GM18498 (cell line): ENCODE measurements around the gene BANK1.

Experiments
- ATAC-seq: cut with Tn5 transposase; IDR thresholded peaks from one replicate; pipeline ENCODE4 v1.9.1; 2021; ENCODE audit warnings: mild to moderate bottlenecking, moderate library complexity; ENCODE audit not compliant: unreplicated experiment

BANK1 gene

DNA sequence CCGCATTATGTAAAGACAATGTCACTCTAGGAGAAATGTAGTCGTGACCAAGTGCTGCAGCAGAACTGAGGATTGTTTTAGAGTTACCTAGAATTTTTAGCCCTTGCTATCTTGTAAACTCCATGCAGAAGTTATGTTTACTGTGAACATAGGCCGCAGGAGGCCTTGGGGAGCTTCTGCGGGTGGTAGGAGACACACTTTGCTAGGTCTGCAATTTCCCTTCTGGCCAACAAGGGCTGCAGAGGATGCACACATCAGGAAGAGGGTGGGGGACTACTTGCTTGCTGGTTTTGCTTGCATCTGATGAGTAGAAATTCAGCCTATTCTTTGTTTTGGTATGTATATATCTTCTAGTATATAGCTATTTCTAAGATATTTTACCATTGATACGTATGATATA is 23.1 kb downstream of the BANK1 start:
- peak; percentile 62 for ATAC-seq

- no peak for ATAC-seq
These were observed 27.8 kb downstream of the BANK1 start for GRCh38 chr4:101818362-101818761.

- ATAC-seq = no peak
These were observed 33.3 kb downstream of the BANK1 start for GRCh38 chr4:101823864-101824263.

- no peak for ATAC-seq
These were observed 34.0 kb downstream of the BANK1 start for GRCh38 chr4:101824500-101824899.

- ATAC-seq = no peak
These were observed 35.4 kb downstream of the BANK1 start for GRCh38 chr4:101825953-101826352.

DNA sequence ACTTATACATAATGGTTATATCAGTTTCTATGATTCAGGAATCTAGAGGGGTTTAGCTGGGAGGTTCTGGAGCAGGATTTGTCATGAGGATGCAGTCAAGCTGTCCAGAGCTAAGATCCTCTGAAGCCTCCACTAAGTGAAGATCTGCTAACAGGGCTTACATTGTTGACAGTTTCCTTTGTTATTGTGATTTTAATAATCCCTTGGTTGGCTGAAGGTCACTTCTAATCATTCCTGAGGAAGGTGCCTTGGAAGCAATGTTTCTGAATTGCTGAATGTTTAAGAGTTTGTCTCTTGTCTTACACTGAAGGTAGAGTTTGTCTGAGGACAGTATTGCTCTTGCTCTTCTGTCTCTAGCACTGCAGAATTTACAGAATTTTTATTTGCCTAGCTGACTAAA is 41.3 kb downstream of the BANK1 start:
- no peak for ATAC-seq

- no peak for ATAC-seq
These were observed 43.0 kb downstream of the BANK1 start for GRCh38 chr4:101833480-101833879.

GRCh38 chr4:101835121-101835904 is 44.8 kb downstream of the BANK1 start:
- ATAC-seq = no peak

DNA sequence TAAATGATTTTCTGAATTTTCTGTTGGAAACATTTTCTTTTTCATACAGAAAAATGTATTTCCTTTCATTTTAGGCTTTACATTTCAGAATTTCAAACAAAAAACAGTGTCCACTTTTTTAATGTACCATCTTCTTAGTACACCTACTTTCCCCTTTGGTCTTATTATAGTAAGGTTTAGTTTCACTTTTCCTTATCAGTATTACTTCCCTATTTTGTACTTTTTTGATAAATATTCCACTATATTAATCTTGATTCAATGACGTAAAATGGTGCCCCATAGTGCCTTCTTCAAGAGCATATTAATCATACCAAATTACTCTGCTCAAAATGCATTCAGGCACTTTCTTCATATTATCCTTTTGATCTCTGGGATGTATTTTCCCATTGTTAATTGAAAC is 52.5 kb downstream of the BANK1 start:
- no peak for ATAC-seq

- no peak for ATAC-seq
These were observed 56.0 kb downstream of the BANK1 start for GRCh38 chr4:101846550-101846949.

- no peak for ATAC-seq
These were observed 60.2 kb downstream of the BANK1 start for GRCh38 chr4:101850698-101851097.

GRCh38 chr4:101851672-101852071 is 61.1 kb downstream of the BANK1 start:
- no peak for ATAC-seq

DNA sequence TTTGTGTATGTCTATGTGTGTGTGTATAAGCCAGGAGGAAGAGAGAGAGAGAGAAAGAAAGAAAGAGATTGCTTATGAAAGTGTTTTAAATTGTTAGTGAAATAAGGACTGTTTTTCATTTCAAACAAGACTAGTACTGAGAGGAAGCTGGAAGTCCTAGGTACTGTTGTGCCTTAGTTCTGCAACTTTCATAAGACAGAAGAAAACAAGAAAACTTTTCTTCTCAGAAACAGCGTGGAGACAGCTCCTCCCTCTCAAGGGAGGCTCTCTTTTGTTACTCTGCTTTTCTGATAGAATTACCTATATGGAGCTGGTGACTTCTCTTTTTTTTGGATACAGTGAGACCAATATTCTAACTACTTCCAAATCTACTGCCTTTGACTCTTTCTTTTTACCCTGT is 62.5 kb downstream of the BANK1 start:
- ATAC-seq = peak; percentile 56

- no peak for ATAC-seq
These were observed 63.2 kb downstream of the BANK1 start for GRCh38 chr4:101853691-101854090.

- ATAC-seq = no peak
These were observed 64.7 kb downstream of the BANK1 start for GRCh38 chr4:101855239-101855638.

DNA sequence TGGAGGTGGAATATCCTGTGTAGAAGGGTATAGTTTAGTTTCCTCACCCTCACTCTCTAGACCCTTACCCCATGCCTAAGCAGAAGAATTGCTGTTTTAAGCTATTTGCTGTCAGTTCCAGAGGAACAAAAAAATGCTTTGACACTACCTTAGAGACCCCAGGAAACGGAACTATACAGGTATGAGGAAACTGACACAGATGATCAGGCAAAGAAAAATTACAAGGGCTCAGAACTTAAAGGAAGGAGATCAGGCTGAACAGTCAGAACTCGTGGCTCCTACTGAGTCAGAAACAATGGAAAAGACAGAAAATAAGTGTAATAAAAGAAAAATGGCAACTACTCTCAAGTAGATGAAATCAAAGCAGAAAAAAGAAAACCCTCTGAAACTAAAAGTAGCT is 65.6 kb downstream of the BANK1 start:
- no peak for ATAC-seq

DNA sequence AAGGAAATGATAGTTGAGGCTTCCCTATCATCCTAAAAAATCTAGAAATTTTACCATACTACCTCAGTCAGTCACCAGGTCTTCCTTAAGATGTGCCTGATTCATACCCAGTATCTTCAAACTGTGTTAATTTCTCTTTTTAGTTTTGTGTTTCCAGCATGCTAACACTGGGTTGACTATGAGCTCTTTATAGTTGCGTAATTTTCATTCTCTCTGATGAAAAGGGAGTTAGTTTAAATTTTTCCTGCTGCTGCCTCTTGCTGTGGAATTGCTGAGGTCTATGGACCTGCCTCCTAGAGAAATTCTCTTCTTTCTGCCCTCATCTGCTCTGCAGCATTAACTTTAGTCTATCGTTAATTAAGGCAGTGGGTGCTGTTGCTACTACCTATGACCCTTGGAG is 66.6 kb downstream of the BANK1 start:
- no peak for ATAC-seq

DNA sequence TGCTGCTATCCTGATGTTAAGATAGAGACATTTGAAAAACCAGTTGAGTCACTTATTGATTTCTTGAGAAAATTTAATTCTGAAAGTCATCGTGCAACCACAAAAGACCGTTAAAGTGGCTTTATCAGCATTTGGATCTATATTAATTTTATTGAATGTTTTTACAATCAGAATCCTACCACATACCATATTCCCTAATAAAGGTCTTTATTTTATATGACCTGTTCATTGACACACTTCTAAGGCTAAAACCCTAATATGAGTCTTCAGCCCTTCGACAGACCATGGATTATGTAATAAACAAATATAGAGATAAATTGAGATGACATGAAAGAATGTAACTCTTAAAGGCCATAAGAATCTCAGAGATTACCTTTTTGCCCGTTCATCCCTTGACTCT is 68.1 kb downstream of the BANK1 start:
- ATAC-seq = no peak

- ATAC-seq = no peak
These were observed 72.1 kb downstream of the BANK1 start for GRCh38 chr4:101862595-101862994.

GRCh38 chr4:101864660-101865059 is 74.1 kb downstream of the BANK1 start:
- ATAC-seq = no peak

DNA sequence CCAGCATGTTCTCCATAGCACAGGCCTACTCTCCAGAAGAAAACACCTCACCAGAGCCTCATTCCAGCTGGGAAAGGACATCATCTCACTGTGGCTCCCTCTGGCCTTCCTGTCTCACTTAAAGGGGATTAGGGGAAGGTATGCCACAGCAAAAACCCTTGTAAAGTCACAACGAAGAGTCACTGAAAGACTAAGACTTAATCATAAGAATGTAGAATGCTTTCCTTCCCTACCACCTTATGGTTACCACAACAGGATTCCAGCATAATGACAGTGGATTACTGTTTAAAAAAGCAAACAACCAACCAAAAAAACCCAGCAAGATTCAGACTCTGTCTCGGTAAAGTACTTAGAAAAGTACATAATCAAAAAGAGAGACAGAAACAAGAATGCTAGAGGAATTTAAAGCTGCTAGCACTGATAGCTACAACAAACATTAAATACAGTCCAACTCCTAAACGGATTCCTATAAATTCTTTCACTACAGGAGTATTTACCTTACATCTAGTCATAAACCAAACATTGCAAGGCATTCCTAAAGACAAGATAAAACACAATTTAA is 75.1 kb downstream of the BANK1 start:
- no peak for ATAC-seq

DNA sequence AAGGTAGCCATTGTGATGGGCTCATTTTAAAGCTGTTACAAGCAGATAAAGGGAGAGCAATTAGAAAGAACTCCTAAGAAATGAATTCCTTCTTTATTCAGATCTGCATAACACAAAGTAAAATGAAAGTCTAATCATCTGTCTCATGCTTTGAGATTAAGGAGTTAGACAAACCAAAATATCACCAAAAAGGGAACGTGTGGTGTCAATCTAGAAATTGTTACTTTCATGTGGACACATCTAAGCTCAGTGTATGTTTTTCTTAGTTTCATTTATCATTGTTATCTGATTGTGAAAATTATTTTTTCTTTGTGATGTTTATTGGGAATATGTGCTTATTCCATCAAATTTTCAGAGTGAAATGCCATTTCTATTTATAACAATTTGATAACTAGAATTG is 80.3 kb downstream of the BANK1 start:
- ATAC-seq = no peak
